Left ventricle myocardium inferior (tissue), 1 donor: ENCODE measurements around the gene NAP1L4. TPM values are rescaled to one million over a fixed set of nuclear protein-coding genes. Genes with fewer than 3 reads are reported as not detected.

Source experiments
- DNase-seq: peaks from one replicate; pipeline ENCODE4 v3.0.0-alpha.2; 2020
- H3K27ac ChIP-seq: fragments of 200-600 bp; replicated peaks from 2 replicates; pipeline ENCODE4 v1.8.0; 2021
- H3K27me3 ChIP-seq: fragments of 200-600 bp; 2 replicates; pipeline ENCODE4 v1.8.0; 2021; ENCODE audit warnings: low read depth
- H3K36me3 ChIP-seq: fragments of 200-600 bp; 2 replicates; pipeline ENCODE4 v1.8.0; 2021
- H3K4me1 ChIP-seq: fragments of 200-600 bp; 2 replicates; pipeline ENCODE4 v1.8.0; 2021
- H3K4me3 ChIP-seq: fragments of 200-600 bp; 2 replicates; pipeline ENCODE4 v1.8.0; 2021; ENCODE audit warnings: mild to moderate bottlenecking, moderate library complexity
- H3K9me3 ChIP-seq: fragments of 200-600 bp; replicated peaks from 2 replicates; pipeline ENCODE4 v1.8.0; 2021
- CTCF ChIP-seq: fragments of 200-600 bp; IDR thresholded peaks from 2 replicates; pipeline ENCODE4 v1.8.0; 2021; ENCODE audit warnings: antibody characterized with exemption, mild to moderate bottlenecking, borderline replicate concordance
- intact Hi-C: fragments of 100-400 bp; cut with micrococcal nuclease; formaldehyde crosslinking; loops from one replicate; pipeline ENCODE4 v1.11.0; 2022
- total RNA-seq: library from RNA; stranded (reverse); fragmentation: NEBNext Ultra II Directional; extraction: Animal tissue kit (Norgen Biotek cat#: 25700); gene quantifications from one replicate; pipeline ENCODE4 v1.2.1, GENCODE V29; 2021
- donor health status: DM: no; HTN: yes; CAD: no; lungs with severe emphysema.

Gene NAP1L4
- total RNA-seq, 1 donor from 2014 or later: 175 TPM

- H3K27ac ChIP-seq: no peak overlapping the region
- no peaks in the 10 kb centered on the region for H3K9me3 ChIP-seq
- TF ChIP-seq CTCF: no peak
- peaks cover 97% of the 10 kb centered on the region for H3K36me3 ChIP-seq
- H3K4me1 ChIP-seq: peaks cover 38% of the 10 kb centered on the region
- no peaks in the 10 kb centered on the region for H3K27me3 ChIP-seq
- H3K4me3 ChIP-seq: no peak overlapping the region
- intact Hi-C loops: no loop called here
- no peak for DNase-seq
Observed at GRCh38 chr11:2974272-2974671, 17.9 kb downstream of the NAP1L4 start.

- peaks cover 99% of the 10 kb centered on the region for H3K36me3 ChIP-seq
- intact Hi-C loops: no loop called here
Observed at GRCh38 chr11:2968341-2968900, 23.7 kb downstream of the NAP1L4 start.

GRCh38 chr11:2964782-2965181, 27.3 kb downstream of the NAP1L4 start:
- intact Hi-C loops: no loop called here
- no peak for TF ChIP-seq CTCF
- no peaks in the 10 kb centered on the region for H3K9me3 ChIP-seq
- no peak overlapping the region for H3K4me3 ChIP-seq
- H3K27me3 ChIP-seq: no peaks in the 10 kb centered on the region
- no peak for DNase-seq
- H3K4me1 ChIP-seq: peaks cover 10% of the 10 kb centered on the region
- no peak overlapping the region for H3K27ac ChIP-seq
- H3K36me3 ChIP-seq: peaks cover 93% of the 10 kb centered on the region

More at GRCh38 chr11:2968341-2968900, 23.7 kb downstream of the NAP1L4 start:
- H3K4me3 ChIP-seq: no peak overlapping the region
- no peaks in the 10 kb centered on the region for H3K9me3 ChIP-seq
- H3K27ac ChIP-seq: no peak overlapping the region
- no peaks in the 10 kb centered on the region for H3K4me1 ChIP-seq
- TF ChIP-seq CTCF: no peak
- H3K27me3 ChIP-seq: no peaks in the 10 kb centered on the region
- no peak for DNase-seq

GRCh38 chr11:2963761-2964160, 28.4 kb downstream of the NAP1L4 start:
- DNase-seq: no peak
- no peak for TF ChIP-seq CTCF
- no peak overlapping the region for H3K27ac ChIP-seq
- peaks cover 91% of the 10 kb centered on the region for H3K36me3 ChIP-seq
- H3K4me1 ChIP-seq: peaks cover 20% of the 10 kb centered on the region
- H3K9me3 ChIP-seq: no peaks in the 10 kb centered on the region
- H3K4me3 ChIP-seq: no peak overlapping the region
- intact Hi-C loops: no loop called here
- no peaks in the 10 kb centered on the region for H3K27me3 ChIP-seq

GRCh38 chr11:2963112-2963754, 28.9 kb downstream of the NAP1L4 start:
- Histone ChIP-seq H3K4me3 (no peak overlapping the region), H3K9me3 (no peaks in the 10 kb centered on the region), H3K27ac (no peak overlapping the region), H3K36me3 (peaks cover 91% of the 10 kb centered on the region), H3K27me3 (no peaks in the 10 kb centered on the region), H3K4me1 (peaks cover 24% of the 10 kb centered on the region)
- DNase-seq: no peak
- TF ChIP-seq CTCF: no peak
- intact Hi-C loops: no loop called here
